Neural cell (in vitro differentiated cells): ENCODE results near the gene VPS35L. TPM values are rescaled to one million over a fixed set of nuclear protein-coding genes. Genes with fewer than 3 reads are reported as not detected.

Source experiments
- H2AFZ ChIP-seq: fragments of 200-600, 300-800 bp; sonication (generic), shearing (Covaris generic); 2 replicates; pipeline ENCODE4 v1.6.0; 2014; ENCODE audit warnings: low read depth, mild to moderate bottlenecking, antibody characterized with exemption, low read length, moderate library complexity
- H3F3A ChIP-seq: fragments of 200-600 bp; shearing (Covaris generic); 2 replicates; pipeline ENCODE4 v1.6.1; 2016; ENCODE audit warnings: mild to moderate bottlenecking, moderate library complexity, mixed read lengths, antibody characterized with exemption, low read length; ENCODE audit not compliant: insufficient read depth, poor library complexity, severe bottlenecking
- H3K27ac ChIP-seq: fragments of 200-600, 300-800 bp; sonication (generic), shearing (Covaris generic); 2 replicates; pipeline ENCODE4 v1.5.1; 2014; ENCODE audit warnings: mild to moderate bottlenecking, low read length, moderate library complexity
- H3K27me3 ChIP-seq: fragments of 300-800, 200-600 bp; sonication (generic), shearing (Covaris generic); 2 replicates; pipeline ENCODE4 v1.6.0; 2014; ENCODE audit warnings: mild to moderate bottlenecking, low read depth, low read length, moderate library complexity; ENCODE audit not compliant: insufficient read depth
- H3K36me3 ChIP-seq: fragments of 300-800, 200-600 bp; sonication (generic), shearing (Covaris generic); 2 replicates; pipeline ENCODE4 v1.5.1; 2014; ENCODE audit warnings: mild to moderate bottlenecking, antibody characterized with exemption, low read length, moderate library complexity; ENCODE audit not compliant: insufficient read depth
- H3K4me2 ChIP-seq: fragments of 300-800, 200-600 bp; sonication (generic), shearing (Covaris generic); 2 replicates; pipeline ENCODE4 v1.6.0; 2014; ENCODE audit warnings: mild to moderate bottlenecking, low read length
- H3K4me3 ChIP-seq: fragments of 300-800, 200-600 bp; sonication (generic), shearing (Covaris generic); 2 replicates; pipeline ENCODE4 v1.5.1; 2014; ENCODE audit warnings: mild to moderate bottlenecking, low read length, moderate library complexity
- H3K79me2 ChIP-seq: fragments of 200-600 bp; shearing (Covaris generic); replicated peaks from 2 replicates; pipeline ENCODE4 v1.6.0; 2014; ENCODE audit warnings: mild to moderate bottlenecking, low read length, moderate library complexity; ENCODE audit not compliant: insufficient read depth
- H3K9ac ChIP-seq: fragments of 300-800, 200-600 bp; sonication (generic), shearing (Covaris generic); 2 replicates; pipeline ENCODE4 v1.6.1; 2016; ENCODE audit warnings: mild to moderate bottlenecking, low read length, mixed read lengths
- H3K9me2 ChIP-seq: fragments of 200-600 bp; shearing (Covaris generic); 2 replicates; pipeline ENCODE4 v1.6.1; 2016; ENCODE audit warnings: mild to moderate bottlenecking, low read length, mixed read lengths; ENCODE audit not compliant: insufficient read depth
- H3K9me3 ChIP-seq: fragments of 200-600, 300-800 bp; sonication (generic), shearing (Covaris generic); 2 replicates; pipeline ENCODE4 v1.6.1; 2016; ENCODE audit warnings: mild to moderate bottlenecking, mixed run types, low read length, moderate library complexity, mixed read lengths
- H4K20me1 ChIP-seq: fragments of 200-600 bp; shearing (Covaris generic); 2 replicates; pipeline ENCODE4 v1.6.1; 2016; ENCODE audit warnings: mild to moderate bottlenecking, mixed run types; ENCODE audit not compliant: insufficient read depth
- EP300 ChIP-seq: fragments of 450-650 bp; conservative IDR thresholded peaks from 2 replicates; pipeline ENCODE4 v1.6.1; 2014; ENCODE audit warnings: antibody characterized with exemption, mild to moderate bottlenecking, moderate library complexity; ENCODE audit not compliant: poor library complexity, severe bottlenecking
- EZH2 ChIP-seq: fragments of 200-600, 300-800 bp; shearing (Covaris generic), sonication (generic); IDR thresholded peaks from 2 replicates; pipeline ENCODE4 v1.6.1; 2014; ENCODE audit warnings: antibody characterized with exemption, low read length, borderline replicate concordance, mild to moderate bottlenecking; ENCODE audit not compliant: insufficient read depth, poor library complexity, severe bottlenecking
- MXI1 ChIP-seq: fragments of 450-650 bp; conservative IDR thresholded peaks from 2 replicates; pipeline ENCODE4 v1.6.1; 2014; ENCODE audit warnings: antibody characterized with exemption, mild to moderate bottlenecking; ENCODE audit not compliant: poor library complexity, severe bottlenecking
- POLR2AphosphoS5 ChIP-seq: IDR thresholded peaks from 2 replicates; pipeline ENCODE4 v1.6.1; 2012
- RAD21 ChIP-seq: fragments of 450-650 bp; conservative IDR thresholded peaks from 2 replicates; pipeline ENCODE4 v1.6.1; 2014; ENCODE audit warnings: antibody characterized with exemption, mild to moderate bottlenecking, moderate library complexity
- REST ChIP-seq: IDR thresholded peaks from 2 replicates; pipeline ENCODE4 v1.6.1; 2012; ENCODE audit warnings: borderline replicate concordance
- SMC3 ChIP-seq: fragments of 450-650 bp; conservative IDR thresholded peaks from 2 replicates; pipeline ENCODE4 v1.6.1; 2014; ENCODE audit warnings: antibody characterized with exemption, mild to moderate bottlenecking, moderate library complexity; ENCODE audit not compliant: poor library complexity
- TAF1 ChIP-seq: IDR thresholded peaks from 2 replicates; pipeline ENCODE4 v1.6.1; 2012; ENCODE audit warnings: low read depth
- polyA plus RNA-seq: library from polyadenylated mRNA; depleted of rRNA; stranded (reverse); fragments of >200 nt; gene quantifications from 2 replicates; pipeline ENCODE4 v1.2.3, GENCODE V29; 2014
- TF ChIP-seq, protein P1 (sequence below): fragments of 450-650 bp; IDR thresholded peaks from 2 replicates; pipeline ENCODE4 v1.5.1; 2014; ENCODE audit warnings: antibody characterized with exemption, mild to moderate bottlenecking, moderate library complexity; ENCODE audit not compliant: poor library complexity, severe bottlenecking

The VPS35L gene
- polyA plus RNA-seq, 1 donor from 2014 or later, result 29.8 TPM

- H3K36me3 ChIP-seq, result no peaks in the 10 kb centered on the region
- H4K20me1 ChIP-seq, result no peaks in the 10 kb centered on the region
- no peak overlapping the region for H3K9ac ChIP-seq
- H3K4me3 ChIP-seq, result no peak overlapping the region
- no peak overlapping the region for H3K27ac ChIP-seq
- TF ChIP-seq REST (no peak), EZH2 (no peak), POLR2AphosphoS5 (no peak), EP300 (no peak), SMC3 (no peak), TAF1 (no peak), MXI1 (no peak), RAD21 (no peak)
- TF ChIP-seq, protein P1, sequence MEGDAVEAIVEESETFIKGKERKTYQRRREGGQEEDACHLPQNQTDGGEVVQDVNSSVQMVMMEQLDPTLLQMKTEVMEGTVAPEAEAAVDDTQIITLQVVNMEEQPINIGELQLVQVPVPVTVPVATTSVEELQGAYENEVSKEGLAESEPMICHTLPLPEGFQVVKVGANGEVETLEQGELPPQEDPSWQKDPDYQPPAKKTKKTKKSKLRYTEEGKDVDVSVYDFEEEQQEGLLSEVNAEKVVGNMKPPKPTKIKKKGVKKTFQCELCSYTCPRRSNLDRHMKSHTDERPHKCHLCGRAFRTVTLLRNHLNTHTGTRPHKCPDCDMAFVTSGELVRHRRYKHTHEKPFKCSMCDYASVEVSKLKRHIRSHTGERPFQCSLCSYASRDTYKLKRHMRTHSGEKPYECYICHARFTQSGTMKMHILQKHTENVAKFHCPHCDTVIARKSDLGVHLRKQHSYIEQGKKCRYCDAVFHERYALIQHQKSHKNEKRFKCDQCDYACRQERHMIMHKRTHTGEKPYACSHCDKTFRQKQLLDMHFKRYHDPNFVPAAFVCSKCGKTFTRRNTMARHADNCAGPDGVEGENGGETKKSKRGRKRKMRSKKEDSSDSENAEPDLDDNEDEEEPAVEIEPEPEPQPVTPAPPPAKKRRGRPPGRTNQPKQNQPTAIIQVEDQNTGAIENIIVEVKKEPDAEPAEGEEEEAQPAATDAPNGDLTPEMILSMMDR, result no peak
- no peaks in the 10 kb centered on the region for H3K9me3 ChIP-seq
- H3F3A ChIP-seq, result peaks cover 6% of the 10 kb centered on the region
- no peaks in the 10 kb centered on the region for H3K9me2 ChIP-seq
- no peaks in the 10 kb centered on the region for H3K27me3 ChIP-seq
- H3K79me2 ChIP-seq, result peaks cover 51% of the 10 kb centered on the region
- H3K4me2 ChIP-seq, result no peak overlapping the region
- no peak overlapping the region for H2AFZ ChIP-seq
Observed at GRCh38 chr16:19523184-19523558, 32.3 kb upstream of the VPS35L start.

DNA sequence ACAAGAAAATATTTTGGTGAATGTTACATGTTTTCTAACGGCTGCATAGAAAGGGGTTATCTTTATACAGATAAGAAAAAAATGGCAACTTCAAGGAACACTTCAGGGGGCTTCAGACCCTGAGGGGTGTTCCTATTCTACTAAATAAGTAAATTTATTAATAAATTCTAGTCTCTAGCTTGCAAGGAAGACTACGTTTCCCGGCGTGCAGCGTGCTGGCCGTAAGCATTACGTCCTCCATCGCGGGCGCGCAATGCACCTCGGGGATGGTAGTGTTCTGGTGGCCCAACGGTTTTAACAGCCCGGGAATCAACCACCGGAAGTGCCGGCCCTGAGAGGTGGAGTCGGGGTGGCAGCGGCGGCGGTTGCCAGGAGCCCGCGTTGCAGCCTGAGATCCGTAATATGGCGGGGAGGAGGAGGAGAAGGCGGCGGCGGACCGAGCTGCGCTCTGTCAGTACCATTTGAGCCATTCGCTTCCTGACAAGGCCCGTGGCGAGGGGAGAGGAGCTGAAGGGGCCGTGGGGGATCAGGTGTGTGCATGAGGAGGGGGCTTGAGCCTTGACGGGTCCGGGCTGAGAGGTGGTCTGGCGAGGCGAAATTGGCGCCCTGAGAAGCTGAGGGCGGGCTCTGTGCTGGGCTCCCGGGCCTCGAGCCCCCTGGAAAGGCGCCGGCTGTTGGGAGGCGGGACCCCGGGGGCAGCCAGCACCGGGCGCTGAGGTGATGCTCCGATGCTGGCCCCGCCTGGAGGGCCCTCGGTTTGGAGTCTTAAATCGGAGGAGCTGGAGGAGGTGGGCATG, 31.7 kb upstream of the VPS35L start, which contains the start of gene CCP110:
Gene CCP110 (plus strand): TSS at position 384 of the 797 bp plus-strand sequence. CDS start 3,940 bp downstream, outside the sequence.
- H3K9ac ChIP-seq, result peak within 1 kb of the TSS; percentile 90
- H3K9me2 ChIP-seq, result no peaks in the 10 kb centered on the region
- H3K9me3 ChIP-seq, result no peaks in the 10 kb centered on the region
- peaks cover 46% of the 10 kb centered on the region for H3K79me2 ChIP-seq
- H2AFZ ChIP-seq, result peak within 1 kb of the TSS; percentile 46
- TF ChIP-seq POLR2AphosphoS5 (peak; percentile 91), EZH2 (no peak), MXI1 (peak; percentile 82), TAF1 (peak; percentile 55), SMC3 (no peak), REST (peak; percentile 39), RAD21 (no peak), EP300 (peak; percentile 33)
- TF ChIP-seq, protein P1, result no peak
- no peaks in the 10 kb centered on the region for H3K36me3 ChIP-seq
- peaks cover 6% of the 10 kb centered on the region for H3F3A ChIP-seq
- H3K4me3 ChIP-seq, result peak within 1 kb of the TSS; percentile 86
- H4K20me1 ChIP-seq, result no peaks in the 10 kb centered on the region
- H3K27ac ChIP-seq, result peak within 1 kb of the TSS; percentile 92
- H3K27me3 ChIP-seq, result no peaks in the 10 kb centered on the region
- peak within 1 kb of the TSS; percentile 87 for H3K4me2 ChIP-seq
